Stimulated activated CD8-positive, alpha-beta memory T cell treated with anti-CD3 and anti-CD28 coated beads, Interleukin-15, amount 100 ng/mL, for 4 hours (primary cell): Measurements from ENCODE around the gene TRAK2.
"Not testable (repeated sequence)": the region's sequence is repeated elsewhere in the genome, so short reads cannot be mapped to it uniquely, and the experiment has no call there.

Experiments
- DNase-seq, 2 donors: peaks; one replicate each; pipeline ENCODE4 v3.0.0-alpha.2; 2020; ENCODE audit warnings: low read depth in 2 of 2

TRAK2 gene, protein sequence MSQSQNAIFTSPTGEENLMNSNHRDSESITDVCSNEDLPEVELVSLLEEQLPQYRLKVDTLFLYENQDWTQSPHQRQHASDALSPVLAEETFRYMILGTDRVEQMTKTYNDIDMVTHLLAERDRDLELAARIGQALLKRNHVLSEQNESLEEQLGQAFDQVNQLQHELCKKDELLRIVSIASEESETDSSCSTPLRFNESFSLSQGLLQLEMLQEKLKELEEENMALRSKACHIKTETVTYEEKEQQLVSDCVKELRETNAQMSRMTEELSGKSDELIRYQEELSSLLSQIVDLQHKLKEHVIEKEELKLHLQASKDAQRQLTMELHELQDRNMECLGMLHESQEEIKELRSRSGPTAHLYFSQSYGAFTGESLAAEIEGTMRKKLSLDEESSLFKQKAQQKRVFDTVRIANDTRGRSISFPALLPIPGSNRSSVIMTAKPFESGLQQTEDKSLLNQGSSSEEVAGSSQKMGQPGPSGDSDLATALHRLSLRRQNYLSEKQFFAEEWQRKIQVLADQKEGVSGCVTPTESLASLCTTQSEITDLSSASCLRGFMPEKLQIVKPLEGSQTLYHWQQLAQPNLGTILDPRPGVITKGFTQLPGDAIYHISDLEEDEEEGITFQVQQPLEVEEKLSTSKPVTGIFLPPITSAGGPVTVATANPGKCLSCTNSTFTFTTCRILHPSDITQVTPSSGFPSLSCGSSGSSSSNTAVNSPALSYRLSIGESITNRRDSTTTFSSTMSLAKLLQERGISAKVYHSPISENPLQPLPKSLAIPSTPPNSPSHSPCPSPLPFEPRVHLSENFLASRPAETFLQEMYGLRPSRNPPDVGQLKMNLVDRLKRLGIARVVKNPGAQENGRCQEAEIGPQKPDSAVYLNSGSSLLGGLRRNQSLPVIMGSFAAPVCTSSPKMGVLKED

GRCh38 chr2:201451292-201452057 lies at the start of gene TRAK2, which contains the start of gene STRADB:
Gene TRAK2, minus strand, starts transcription at chr2:201451458. Its CDS starts 30,951 bp downstream, at chr2:201420507.
Gene STRADB, plus strand, starts transcription at chr2:201451740. Its CDS starts 3,101 bp downstream, at chr2:201454841.
- DNase-seq: peak; percentile 93 to 94

DNA sequence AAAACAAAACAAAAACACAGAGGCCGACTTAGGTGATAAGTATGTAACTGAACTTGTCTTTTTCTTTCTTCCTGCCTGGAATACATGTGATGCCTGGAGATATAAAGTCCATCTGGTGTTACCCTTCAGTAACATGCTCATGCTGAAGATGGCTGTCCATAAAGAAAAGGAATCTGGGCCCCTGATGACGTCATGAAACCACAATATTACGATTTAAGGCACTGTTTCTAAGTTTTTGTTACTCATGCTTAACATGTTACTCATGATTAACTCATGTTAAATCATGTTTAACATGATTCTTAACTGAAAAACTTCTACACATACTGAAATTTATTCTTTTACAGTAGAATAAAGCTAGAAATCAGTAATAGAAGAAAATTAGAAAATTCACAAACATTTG lies 49.3 kb upstream of the TRAK2 start:
- no peak for DNase-seq

- no peak for DNase-seq
These were observed 45.5 kb upstream of the TRAK2 start for GRCh38 chr2:201496785-201497184.

- no peak for DNase-seq
These were observed 39.0 kb upstream of the TRAK2 start for GRCh38 chr2:201490291-201490690.

DNA sequence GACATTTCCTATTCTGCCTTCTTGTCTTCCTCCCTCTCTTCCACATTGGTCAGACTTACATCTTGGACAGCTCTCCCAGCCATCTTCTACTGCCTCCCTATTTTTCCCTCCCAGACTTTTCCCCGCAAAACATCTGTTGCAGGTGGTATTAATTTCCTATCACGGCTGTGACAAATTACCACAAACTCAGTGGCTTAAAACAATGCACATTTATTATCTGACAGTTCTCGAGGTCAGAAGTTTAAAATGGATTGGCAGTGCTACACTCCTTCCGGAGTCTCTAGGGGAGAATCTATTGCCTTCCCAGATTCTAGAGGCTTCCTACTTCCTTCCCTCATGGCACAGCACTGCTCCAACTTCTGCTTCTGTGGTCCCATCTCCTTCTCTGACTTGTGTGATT lies 33.5 kb upstream of the TRAK2 start:
- no peak for DNase-seq

DNA sequence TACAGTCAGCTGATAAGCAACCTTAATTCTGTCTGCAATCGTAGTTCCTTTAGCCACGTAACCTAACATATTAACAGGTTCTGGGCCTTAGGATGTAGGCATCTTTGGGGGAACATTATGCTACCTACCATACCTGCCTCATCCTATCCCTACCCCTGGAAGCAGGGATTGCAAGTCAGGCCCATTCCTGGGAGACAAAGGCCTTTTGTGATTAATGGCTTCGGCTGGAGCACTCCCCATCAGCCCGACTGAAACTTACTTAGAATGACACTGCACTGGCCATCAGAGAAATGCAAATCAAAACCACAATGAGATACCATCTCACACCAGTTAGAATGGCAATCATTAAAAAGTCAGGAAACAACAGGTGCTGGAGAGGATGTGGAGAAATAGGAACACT lies 32.5 kb upstream of the TRAK2 start:
- not testable (repeated sequence) for DNase-seq

DNA sequence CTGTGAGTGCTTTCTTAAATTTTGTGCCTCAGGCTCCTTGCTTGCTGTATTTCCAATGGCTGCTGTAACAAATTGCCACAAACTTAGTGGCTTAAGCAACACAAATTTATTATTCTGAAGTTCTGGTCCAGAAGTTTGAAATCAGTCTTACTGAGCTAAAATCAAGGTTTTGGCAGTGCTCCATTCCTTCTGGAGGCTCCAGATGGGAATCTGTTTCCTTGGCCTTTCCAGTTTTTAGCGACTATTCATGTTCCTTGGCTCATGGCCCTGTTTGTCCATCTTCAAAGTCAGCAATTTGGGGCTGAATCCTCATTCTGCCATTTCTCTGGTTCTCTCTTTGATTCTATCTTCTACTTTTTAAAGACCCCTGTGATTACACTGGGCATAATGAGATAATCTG lies 32.1 kb upstream of the TRAK2 start:
- no peak for DNase-seq

DNA sequence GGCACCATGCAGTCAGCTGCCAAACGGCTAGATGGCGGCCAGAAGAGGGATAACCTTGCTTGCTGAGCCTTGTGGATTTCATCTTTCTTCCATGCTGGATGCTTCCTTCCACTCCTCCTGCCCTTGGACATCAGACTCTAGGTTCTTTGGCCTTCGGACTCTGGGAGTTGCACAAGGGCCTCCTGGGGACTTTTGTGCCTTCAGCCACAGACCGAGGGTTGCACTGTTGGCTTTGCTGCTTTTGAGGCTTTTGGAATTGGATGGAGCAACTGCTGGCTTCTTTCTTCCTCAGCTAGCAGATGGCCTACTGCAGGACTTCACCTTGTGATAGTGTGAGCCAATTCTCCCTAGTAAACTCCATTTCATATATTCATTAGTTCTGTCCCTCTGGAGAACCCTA lies 31.3 kb upstream of the TRAK2 start:
- DNase-seq: no peak

GRCh38 chr2:201472411-201472810 lies 21.2 kb upstream of the TRAK2 start:
- no peak for DNase-seq

GRCh38 chr2:201471732-201472393 lies 20.6 kb upstream of the TRAK2 start:
- DNase-seq: no peak

DNA sequence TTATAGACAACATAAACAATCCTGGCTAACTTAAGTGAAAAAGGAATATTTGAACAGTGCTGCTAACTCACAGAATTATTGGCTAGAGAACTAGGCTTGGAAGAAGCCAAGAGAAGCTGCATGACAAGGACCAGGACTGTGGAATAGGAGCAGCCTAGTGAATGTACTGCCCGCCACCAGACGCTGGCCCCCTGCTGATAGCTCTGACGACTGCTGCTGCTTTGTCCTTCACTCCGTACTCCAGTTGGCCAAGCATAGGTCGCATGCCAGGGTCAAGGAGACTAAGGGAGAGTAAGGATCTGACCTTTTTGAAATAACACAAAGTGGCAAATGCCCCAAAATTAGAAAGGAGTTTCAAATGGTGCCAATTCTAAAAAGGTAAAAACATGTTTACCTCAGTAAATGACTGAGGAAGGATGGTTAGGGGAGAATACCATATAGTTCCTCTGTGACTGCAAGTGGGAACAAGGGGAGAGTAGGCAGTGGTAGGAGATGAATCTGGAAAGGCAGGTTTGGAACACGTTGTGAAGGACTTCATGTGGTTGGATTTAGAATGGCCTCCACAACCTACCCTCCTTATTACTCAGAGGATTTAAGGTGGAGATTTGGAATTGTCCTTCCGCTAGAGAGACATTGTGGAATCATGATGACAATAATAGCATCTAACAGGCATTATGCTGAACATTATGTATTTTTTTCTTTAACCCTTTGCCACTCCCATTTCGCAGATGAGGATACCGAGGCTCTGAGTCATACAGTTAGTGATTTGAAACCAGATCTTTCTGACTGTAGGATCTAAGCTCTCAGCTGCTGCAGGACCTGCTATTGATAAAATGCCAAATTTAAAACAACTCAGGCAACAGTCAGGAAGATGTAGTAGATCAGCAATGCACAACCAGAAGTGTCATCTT lies 19.8 kb upstream of the TRAK2 start:
- DNase-seq: no peak

- DNase-seq: no peak
These were observed 16.4 kb upstream of the TRAK2 start for GRCh38 chr2:201467666-201468065.

DNA sequence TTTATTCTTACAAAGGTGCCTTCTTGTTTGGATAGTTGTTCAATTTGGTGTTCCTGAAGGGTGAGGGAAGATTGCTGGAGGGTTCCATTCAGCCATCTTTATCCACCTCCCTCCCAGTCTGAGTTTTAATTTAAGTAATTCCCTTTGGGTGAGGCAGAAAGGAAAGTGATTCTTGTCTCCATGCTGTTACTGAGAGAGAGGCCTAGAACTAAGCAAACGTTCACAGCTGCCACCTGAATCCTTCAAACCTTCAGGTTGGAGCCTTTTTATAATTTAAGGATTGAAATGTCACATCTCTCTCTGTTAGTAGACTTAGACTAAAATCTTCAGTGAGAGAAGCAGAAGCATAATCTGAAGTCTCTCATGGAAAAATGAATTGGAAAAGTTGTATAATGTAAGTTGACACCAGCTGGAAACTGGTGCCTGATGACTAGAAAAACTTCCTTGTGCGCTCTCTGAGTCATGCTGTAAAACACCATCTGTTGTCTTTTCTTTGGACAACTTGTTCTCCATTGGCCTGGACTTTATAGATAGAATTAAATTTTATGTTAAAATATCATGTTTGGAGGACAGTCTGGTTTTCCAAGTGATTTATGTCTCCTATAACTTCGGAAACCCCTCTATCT lies 14.9 kb upstream of the TRAK2 start:
- DNase-seq: no peak

GRCh38 chr2:201465524-201465971 lies 14.3 kb upstream of the TRAK2 start:
- DNase-seq: no peak

DNA sequence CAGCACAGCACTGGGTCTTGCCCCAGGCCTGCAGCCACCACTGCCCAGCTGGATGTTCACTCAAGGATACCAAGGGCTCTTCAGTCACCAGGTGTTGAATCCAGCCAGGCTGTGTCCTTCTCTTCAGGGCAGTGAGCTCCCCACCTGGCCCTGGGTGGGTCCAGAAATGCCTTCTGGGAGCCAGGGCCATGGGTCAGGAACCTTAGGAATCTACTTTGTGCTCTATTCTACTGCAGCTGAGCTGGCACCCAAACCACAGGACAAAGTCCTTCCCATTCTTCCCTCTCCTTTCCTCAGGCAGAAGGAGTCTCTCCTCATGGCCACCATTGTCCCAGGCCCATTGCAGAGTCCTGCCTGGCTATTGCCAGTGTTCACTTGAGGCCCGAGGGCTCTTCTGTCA lies 13.3 kb upstream of the TRAK2 start:
- no peak for DNase-seq

GRCh38 chr2:201460532-201460931 lies 9.3 kb upstream of the TRAK2 start:
- DNase-seq: no peak

DNA sequence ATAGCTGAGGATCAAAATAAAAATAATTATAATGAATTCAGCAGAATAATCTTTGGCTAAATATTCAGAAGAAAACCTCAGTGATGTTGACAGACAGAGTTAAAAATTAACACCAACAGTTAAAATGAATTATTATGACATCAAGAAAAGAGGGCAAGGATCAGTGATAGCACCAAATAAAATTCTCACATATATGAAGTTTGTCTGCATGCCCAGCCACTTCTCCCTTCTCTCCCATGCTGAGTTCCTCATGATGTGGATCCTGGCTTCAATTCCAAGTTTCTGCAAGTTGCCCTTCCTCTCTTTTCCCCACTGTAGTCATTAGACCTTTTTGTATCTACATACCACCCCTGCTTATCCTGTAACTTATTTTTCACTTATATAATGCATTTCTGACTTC lies 7.1 kb upstream of the TRAK2 start:
- DNase-seq: no peak

DNA sequence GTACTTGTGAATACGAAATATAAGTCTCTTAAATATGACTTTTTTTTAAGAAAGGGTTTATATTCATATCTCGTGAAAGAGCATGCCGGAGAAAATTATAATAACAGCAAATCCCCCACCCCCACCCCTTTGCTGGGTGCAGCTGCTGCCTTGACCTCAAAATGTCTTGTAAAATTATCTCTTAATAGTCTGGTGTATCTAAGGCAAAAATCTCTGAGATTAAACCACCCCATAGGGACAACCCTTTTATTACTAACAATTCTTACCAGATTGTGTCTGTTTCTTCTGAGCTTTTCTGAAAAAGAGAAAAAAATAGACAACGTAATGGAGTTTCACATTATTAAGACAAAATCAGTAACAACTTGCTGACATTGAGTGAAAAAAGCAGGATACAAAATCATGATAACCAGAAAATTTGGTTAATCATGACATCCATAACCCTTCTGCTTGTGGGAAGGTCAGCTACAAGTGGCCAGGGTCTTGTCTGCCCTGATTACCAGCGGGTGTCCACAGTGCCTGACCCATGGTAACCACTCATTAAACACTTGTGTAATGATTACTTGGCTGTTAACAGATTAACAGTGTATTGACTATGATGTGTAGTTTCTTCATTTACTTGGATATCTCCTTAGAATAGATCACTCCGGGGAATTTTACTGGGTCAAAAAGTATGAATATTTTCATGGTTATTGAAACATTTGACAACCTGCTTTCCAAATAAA lies 1.8 kb upstream of the TRAK2 start:
- no peak for DNase-seq
